ENCODE measurements around the gene C11orf52. TPM values are rescaled to one million over a fixed set of nuclear protein-coding genes. Genes with fewer than 3 reads are reported as not detected.

Gene C11orf52, protein sequence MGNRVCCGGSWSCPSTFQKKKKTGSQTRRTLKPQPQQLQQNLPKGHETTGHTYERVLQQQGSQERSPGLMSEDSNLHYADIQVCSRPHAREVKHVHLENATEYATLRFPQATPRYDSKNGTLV
- 1.6 and 5.2 TPM in 2 replicates for total RNA-seq

DNA sequence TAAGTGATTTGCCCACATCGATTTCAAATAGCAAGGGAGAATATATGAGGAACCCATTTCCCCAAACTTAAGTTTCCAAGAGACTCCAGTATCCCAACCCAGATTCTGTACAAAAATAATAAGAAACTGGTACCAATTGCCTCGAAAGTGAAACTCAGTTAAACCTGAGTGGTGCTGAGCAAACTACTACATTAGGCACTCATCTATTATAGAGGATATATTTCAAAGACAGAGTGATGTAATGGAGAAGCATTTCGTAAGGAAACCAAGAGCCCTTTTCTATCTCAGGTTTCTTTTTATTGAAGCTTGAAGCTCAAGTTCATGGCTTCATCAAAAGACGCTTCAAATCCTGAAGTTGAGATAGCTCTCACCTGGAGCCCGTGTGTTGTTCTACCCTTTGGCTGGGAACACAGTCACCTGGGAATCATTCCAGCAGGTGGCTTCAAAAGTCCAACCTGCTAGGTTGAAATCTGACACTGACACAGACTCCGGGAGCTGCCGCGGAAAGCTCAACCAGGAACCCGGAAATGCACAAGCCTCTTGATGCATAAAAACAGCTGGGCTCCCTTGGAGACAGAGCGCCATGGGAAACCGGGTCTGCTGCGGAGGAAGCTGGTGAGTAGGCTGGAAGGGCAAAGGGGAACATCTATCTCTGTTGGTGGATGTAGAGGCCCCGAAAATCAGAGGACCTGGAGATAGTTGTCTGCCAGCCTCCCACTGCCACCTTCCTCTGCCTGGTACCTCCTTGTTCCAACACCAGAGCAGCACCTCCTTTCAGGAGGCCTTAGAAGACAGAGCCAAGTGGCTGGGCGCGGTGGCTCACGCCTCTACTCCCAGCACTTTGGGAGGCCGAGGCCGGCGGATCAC is at the start of gene C11orf52:
Gene C11orf52 (plus strand): TSS at position 524 of the 867 bp plus-strand sequence. CDS start 60 bp downstream, at position 584.

DNA sequence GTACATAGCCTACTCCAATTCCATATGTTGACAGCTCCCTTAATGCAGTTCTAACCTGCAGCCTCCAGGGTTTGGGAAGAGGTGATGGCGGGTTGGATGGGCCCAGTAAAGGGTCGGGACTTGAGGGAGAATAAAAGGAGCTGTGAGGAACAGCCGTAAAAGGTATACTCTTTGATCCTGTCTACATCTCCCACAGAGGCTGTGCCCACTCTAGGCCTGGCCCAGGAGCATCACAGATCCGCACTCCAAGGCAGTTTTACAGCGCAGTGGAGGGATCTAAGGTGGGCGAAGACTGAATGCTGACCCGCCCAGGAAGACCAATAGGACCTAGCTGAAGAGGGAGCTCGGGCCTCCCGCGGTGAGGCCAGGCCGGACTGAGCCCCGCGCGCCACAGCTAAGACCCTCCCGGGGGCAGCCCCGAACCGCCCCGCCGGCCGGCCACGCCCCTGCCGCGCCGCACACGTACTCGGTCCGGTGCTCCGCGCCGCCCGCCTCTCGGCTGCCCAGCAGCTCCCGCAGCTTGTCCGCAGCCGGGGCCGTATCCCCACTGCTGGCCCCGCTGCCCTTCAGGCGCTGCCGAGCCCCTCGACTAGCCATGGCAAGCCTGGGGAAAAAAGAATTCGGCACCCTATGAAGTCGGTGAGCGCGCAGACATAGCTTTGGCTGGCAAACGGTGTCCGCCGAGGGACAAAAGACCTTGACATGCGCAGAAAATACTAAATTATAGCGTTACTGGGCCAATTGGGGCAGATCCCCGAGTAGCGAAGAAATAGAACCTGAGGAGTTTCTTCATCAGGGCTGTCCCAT is 47.6 kb upstream of the C11orf52 start, which contains the start of gene ALG9:
Gene ALG9 (minus strand): TSS at position 696 of the 807 bp plus-strand sequence. CDS start 99 bp downstream, at position 597.

DNA sequence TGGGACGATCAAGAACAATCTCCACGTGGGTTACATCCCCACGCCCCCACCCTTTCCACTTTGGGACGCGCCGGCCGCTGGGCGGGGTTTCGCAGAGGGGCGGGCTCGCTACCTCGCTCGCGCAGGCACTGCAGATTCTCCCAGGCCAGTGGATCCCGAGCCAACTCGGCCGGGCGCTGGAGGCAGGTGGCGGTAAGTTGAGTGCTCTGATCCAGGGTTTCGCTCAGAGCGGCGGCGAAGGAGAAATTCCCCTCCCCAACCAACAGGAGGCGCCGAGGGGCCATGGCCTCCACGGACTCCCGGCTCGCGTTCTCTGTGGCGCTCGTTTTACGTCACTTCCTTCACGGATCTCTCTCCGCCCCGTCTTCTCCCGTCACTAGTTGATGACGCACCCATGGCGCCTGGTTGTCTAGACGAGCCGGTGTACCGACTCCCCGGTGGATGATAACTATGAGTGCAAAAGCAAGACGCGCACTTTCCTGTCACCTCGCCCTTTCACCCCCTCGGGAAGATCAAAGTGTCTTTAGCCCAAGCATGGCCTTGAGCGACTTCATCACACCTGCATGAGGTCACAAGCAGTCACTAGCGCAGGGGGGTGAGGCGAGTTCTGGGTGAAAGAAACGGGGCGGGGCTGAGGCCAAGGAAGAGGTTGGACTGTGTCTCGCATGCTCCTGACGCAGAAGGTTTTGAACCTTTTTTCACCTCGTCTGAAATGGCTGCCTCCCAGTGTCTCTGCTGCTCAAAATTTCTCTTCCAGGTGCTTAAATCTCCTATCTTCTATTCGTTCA is 39.7 kb upstream of the C11orf52 start, which contains the start of the genes CFAP68 and FDXACB1:
Gene CFAP68 (plus strand): TSS at position 693 of the 788 bp plus-strand sequence. CDS start 20 bp downstream, at position 713.
Gene FDXACB1 (minus strand): TSS at position 317 of the 788 bp plus-strand sequence. CDS start 33 bp downstream, at position 284.

DNA sequence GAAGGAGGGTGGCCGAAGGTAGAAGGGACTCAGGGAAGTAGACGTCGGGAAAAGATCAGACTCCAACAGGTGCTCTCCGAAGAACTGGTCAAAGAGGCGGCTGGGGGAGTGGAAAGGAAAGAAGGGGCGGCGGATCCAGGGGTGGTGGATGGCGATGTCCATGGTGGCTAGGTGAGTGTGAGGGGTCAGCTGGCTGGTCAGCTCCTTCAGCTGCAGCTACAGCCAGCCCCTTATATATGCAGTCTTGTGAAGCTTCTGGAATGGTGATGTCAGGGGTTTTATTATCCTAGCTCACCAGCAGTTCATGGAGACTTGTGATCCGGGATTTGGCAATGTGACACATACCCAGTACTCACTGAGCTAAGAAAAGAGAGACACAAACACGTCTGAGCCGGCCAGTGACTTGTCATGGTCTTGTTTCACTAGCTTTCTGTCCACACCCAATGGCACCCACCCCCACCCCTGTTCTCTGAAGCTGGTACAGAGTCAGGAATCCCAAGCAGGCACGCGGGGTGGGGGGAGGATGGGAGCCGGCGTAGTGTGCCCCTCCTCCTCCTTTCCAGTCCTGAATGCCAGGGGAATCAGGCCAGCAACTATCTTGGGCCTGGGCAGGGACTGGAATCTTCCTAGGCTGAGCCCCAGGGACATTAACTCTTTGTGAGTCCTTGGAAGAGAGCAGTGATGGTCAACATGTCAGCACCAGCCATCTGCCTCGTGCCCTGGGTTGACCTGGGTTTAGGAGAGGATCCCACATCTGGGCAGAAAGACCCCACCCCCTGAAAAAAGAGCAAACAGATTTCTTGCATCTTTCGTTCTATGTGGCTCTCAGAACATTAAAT is 6.9 kb upstream of the C11orf52 start, which contains the start of gene CRYAB:
Gene CRYAB (minus strand): TSS at position 208 of the 839 bp plus-strand sequence. CDS start 46 bp downstream, at position 162.

DNA sequence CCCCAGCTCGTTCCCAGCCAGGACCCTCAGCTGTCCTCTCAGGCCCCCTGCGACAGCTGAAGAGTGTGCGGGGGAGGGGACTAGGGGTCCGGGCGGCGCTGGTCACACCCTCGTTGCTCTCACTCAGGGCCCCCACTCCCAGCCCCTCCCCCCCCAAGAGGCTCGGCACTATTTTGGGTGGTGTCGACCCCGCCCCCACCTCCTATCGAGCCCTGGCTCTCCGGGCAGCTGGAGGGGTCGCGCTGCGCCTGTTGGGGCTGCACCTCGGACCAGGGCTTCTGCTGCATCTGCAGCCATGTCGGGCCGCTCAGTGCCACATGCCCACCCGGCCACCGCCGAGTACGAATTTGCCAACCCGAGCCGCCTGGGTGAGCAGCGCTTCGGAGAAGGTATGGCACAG is 6.2 kb upstream of the C11orf52 start, which contains the start of gene HSPB2:
Gene HSPB2 (plus strand): TSS at position 200 of the 400 bp plus-strand sequence. CDS start 96 bp downstream, at position 296.

Other genes with a start within 250 kb of the C11orf52 start
- gene PPP2R1B, start 152.5 kb upstream of the C11orf52 start, total RNA-seq, result 24.0 and 38.0 TPM in 2 replicates
- 23.7 and 26.6 TPM in 2 replicates for gene ALG9, start 47.3 kb upstream of the C11orf52 start, total RNA-seq
- 3.0 and 3.1 TPM in 2 replicates for gene FDXACB1, start 39.7 kb upstream of the C11orf52 start, total RNA-seq
- gene CFAP68, start 39.4 kb upstream of the C11orf52 start, total RNA-seq, result 20.4 and 41.7 TPM in 2 replicates
- 12.7 and 45.5 TPM in 2 replicates for gene CRYAB, start 7.1 kb upstream of the C11orf52 start, total RNA-seq
- gene HSPB2, start 6.2 kb upstream of the C11orf52 start, total RNA-seq, result 0.33 and 1.0 TPM in 2 replicates
- gene DIXDC1, start 18.4 kb downstream of the C11orf52 start, total RNA-seq, result 13.4 and 20.9 TPM in 2 replicates
- 25.1 and 46.8 TPM in 2 replicates for gene DLAT, start 106.5 kb downstream of the C11orf52 start, total RNA-seq
- 0.51 and 0.98 TPM in 2 replicates for gene PIH1D2, start 155.1 kb downstream of the C11orf52 start, total RNA-seq
- gene NKAPD1, start 155.4 kb downstream of the C11orf52 start, total RNA-seq, result 6.8 and 10.5 TPM in 2 replicates
- 58.6 and 70.9 TPM in 2 replicates for gene TIMM8B, start 167.8 kb downstream of the C11orf52 start, total RNA-seq
- 96.5 and 112 TPM in 2 replicates for gene SDHD, start 168.0 kb downstream of the C11orf52 start, total RNA-seq
- gene IL18, start 245.2 kb downstream of the C11orf52 start, total RNA-seq, result 19.9 and 54.5 TPM in 2 replicates
- 0.25 TPM in 1 of 2 replicates, not detected in the other for gene TEX12, start 248.5 kb downstream of the C11orf52 start, total RNA-seq